HepG2 (cell line): ENCODE results near the gene EIF4EBP3. TPM values are rescaled to one million over a fixed set of nuclear protein-coding genes. Genes with fewer than 3 reads are reported as not detected.

Experiments used
- ATAC-seq: fragments of 200-7000 bp; cut with Tn5 transposase; 3 replicates; pipeline ENCODE4 v1.9.1; 2020; ENCODE audit warnings: mild to moderate bottlenecking, moderate library complexity
- BruUV-seq: library from RNA; stranded (reverse); fragments of 400-500 nt; replicated peaks from 2 replicates; lab custom pipeline; 2021; lab: Mats Ljungman, UMichigan
- CTCF ChIA-PET: fragments of 300-600 bp; formaldehyde crosslinking; extraction: SDS; loops from one replicate; lab custom pipeline; 2021; ENCODE audit warnings: low total read pairs, inconsistent platforms, low intra/inter-chr PET ratio; lab: Yijun Ruan, JAX
- POLR2A ChIA-PET: fragments of 350-600 bp; sonication (Branson Sonifier 250); formaldehyde crosslinking; loops from one replicate; lab custom pipeline; 2020; ENCODE audit warnings: antibody characterized with exemption, inconsistent platforms; lab: Yijun Ruan, JAX
- DNase-seq: peaks from one replicate; pipeline ENCODE4 v3.0.0-alpha.2; 2015; ENCODE audit warnings: low spot score
- FAIRE-seq: peaks from 3 replicates; lab custom pipeline; 2011; peaks lifted over from hg19 to GRCh38; lab: Jason Lieb, UNC
- H2AFZ ChIP-seq: one replicate; pipeline ENCODE4 v1.6.1; 2011; ENCODE audit warnings: low read length, inconsistent platforms
- H3K27ac ChIP-seq: fragments of 300-600 bp; 3 replicates; pipeline ENCODE4 v1.8.0; 2011; ENCODE audit warnings: mixed run types, mild to moderate bottlenecking, mixed read lengths, low read length, inconsistent platforms; ENCODE audit not compliant: insufficient read depth; ENCODE audit errors: extremely low read length
- H3K27me3 ChIP-seq, 2 experiments: fragments of 200-600 bp in 1 of 2; 2 replicates in 1 of 2; 3 replicates in 1 of 2; pipeline versions ENCODE4 v1.6.0 to v1.8.0; 2011; ENCODE audit warnings: low read length in 2 of 2, mild to moderate bottlenecking in 2 of 2, moderate library complexity in 2 of 2, inconsistent platforms in 1 of 2; ENCODE audit not compliant: insufficient read depth in 2 of 2, control insufficient read depth in 1 of 2
- H3K36me3 ChIP-seq, 2 experiments: fragments of 200-600 bp in 1 of 2; replicated peaks in 1 of 2; 2 replicates in 1 of 2; 3 replicates in 1 of 2; pipeline versions ENCODE4 v1.5.1 to v1.8.0; 2011; ENCODE audit warnings: low read length in 2 of 2, inconsistent platforms in 1 of 2; ENCODE audit not compliant: insufficient read depth in 2 of 2, control insufficient read depth in 1 of 2
- H3K4me1 ChIP-seq: 2 replicates; pipeline ENCODE4 v1.5.1; 2012; ENCODE audit warnings: low read length, inconsistent platforms; ENCODE audit not compliant: insufficient read depth
- H3K4me2 ChIP-seq: 2 replicates; pipeline ENCODE4 v1.6.0; 2011; ENCODE audit warnings: low read depth, low read length, inconsistent platforms
- H3K4me3 ChIP-seq, 3 experiments: fragments of 200-600 bp in 1 of 3; sonication (generic), shearing (Covaris generic) in 1 of 3; replicated peaks in 1 of 3; 2 replicates each; pipeline ENCODE4 v1.5.1; 2011 to 2016; ENCODE audit warnings: low read length in 3 of 3, inconsistent platforms in 2 of 3, low read depth in 2 of 3, mild to moderate bottlenecking in 2 of 3, control low read depth in 1 of 3, mixed read lengths in 1 of 3; ENCODE audit not compliant: insufficient read depth in 1 of 3
- H3K79me2 ChIP-seq: one replicate; pipeline ENCODE4 v1.6.1; 2011; ENCODE audit warnings: low read length, inconsistent platforms; ENCODE audit not compliant: insufficient read depth
- H3K9ac ChIP-seq: 2 replicates; pipeline ENCODE4 v1.6.0; 2011; ENCODE audit warnings: mild to moderate bottlenecking, low read depth, low read length, inconsistent platforms; ENCODE audit not compliant: insufficient read depth
- H3K9me3 ChIP-seq: 2 replicates; pipeline ENCODE4 v1.5.1; 2012; ENCODE audit warnings: mild to moderate bottlenecking, low read length
- H4K20me1 ChIP-seq: 2 replicates; pipeline ENCODE4 v1.6.0; 2011; ENCODE audit warnings: inconsistent platforms, mild to moderate bottlenecking, low read length, moderate library complexity; ENCODE audit not compliant: insufficient read depth
- ATF7 ChIP-seq, 2 experiments: fragments of 450-650 bp in 1 of 2; sonication (generic) in 1 of 2; formaldehyde crosslinking in 1 of 2; IDR thresholded peaks; 2 replicates each; pipeline versions ENCODE4 v1.4.0 to v1.6.1; 2016 to 2020; ENCODE audit warnings: antibody characterized with exemption in 1 of 2, mild to moderate bottlenecking in 1 of 2, missing genetic modification reagents in 1 of 2
- BRCA1 ChIP-seq: sonication (generic); formaldehyde crosslinking; IDR thresholded peaks from 2 replicates; pipeline ENCODE4 v1.4.0; 2020; ENCODE audit warnings: missing genetic modification reagents
- CENPX ChIP-seq: sonication (generic); formaldehyde crosslinking; IDR thresholded peaks from 2 replicates; pipeline ENCODE4 v1.9.0; 2021; ENCODE audit warnings: mild to moderate bottlenecking, missing genetic modification reagents, moderate library complexity
- GTF2F1 ChIP-seq: fragments of 150-350 bp; IDR thresholded peaks from 2 replicates; pipeline ENCODE4 v1.6.1; 2014; ENCODE audit warnings: low read length
- MYPOP ChIP-seq: sonication (generic); formaldehyde crosslinking; IDR thresholded peaks from 2 replicates; pipeline ENCODE4 v1.8.1; 2023; ENCODE audit warnings: mild to moderate bottlenecking, moderate library complexity, missing genetic modification reagents
- NFYB ChIP-seq: sonication (generic); formaldehyde crosslinking; IDR thresholded peaks from 2 replicates; pipeline ENCODE4 v1.4.0; 2020; ENCODE audit warnings: missing genetic modification reagents
- PHF8 ChIP-seq: sonication (generic); formaldehyde crosslinking; IDR thresholded peaks from 2 replicates; pipeline ENCODE4 v1.5.0; 2020; ENCODE audit warnings: missing genetic modification reagents
- PPARG ChIP-seq: conservative IDR thresholded peaks from 2 replicates; pipeline ENCODE4 v1.6.1; 2016; ENCODE audit warnings: missing biosample characterization, missing genetic modification reagents
- SIN3A ChIP-seq: IDR thresholded peaks from 2 replicates; pipeline ENCODE4 v1.6.1; 2011; ENCODE audit warnings: low read depth, mild to moderate bottlenecking, control low read depth, low read length, borderline replicate concordance
- SUZ12 ChIP-seq: fragments of 150-350 bp; IDR thresholded peaks from 2 replicates; pipeline ENCODE4 v1.6.1; 2014; ENCODE audit warnings: low read depth, low read length
- ZFP36 ChIP-seq: fragments of 150-350 bp; IDR thresholded peaks from 2 replicates; pipeline ENCODE4 v1.6.1; 2018; ENCODE audit warnings: borderline replicate concordance, low read length, low read depth; ENCODE audit not compliant: partially characterized antibody
- ZNF260 ChIP-seq: sonication (generic); formaldehyde crosslinking; IDR thresholded peaks from 2 replicates; pipeline ENCODE4 v1.4.0; 2020; ENCODE audit warnings: missing genetic modification reagents, low read depth, mild to moderate bottlenecking, borderline replicate concordance
- ZNF598 ChIP-seq: sonication (generic); formaldehyde crosslinking; IDR thresholded peaks from 2 replicates; pipeline ENCODE4 v1.5.1; 2020; ENCODE audit warnings: mild to moderate bottlenecking, missing genetic modification reagents, borderline replicate concordance
- ZSCAN9 ChIP-seq: IDR thresholded peaks from 2 replicates; pipeline ENCODE4 v1.6.1; 2016; ENCODE audit warnings: borderline replicate concordance
- WGBS: methylation state at CpG from one replicate; pipeline ENCODE4 v1.1.6; 2017; ENCODE audit warnings: low lambda C conversion rate; 5-methylcytosine and 5-hydroxymethylcytosine counted together
- in situ Hi-C: cut with HindIII; loops from 2 replicates; pipeline ENCODE4 v1.10.0; 2017; ENCODE audit warnings: low pct_unique_long_range_greater_than_20kb; ENCODE audit not compliant: extremely low pct_ligation_motif_present
- intact Hi-C: fragments of 100-400 bp; cut with micrococcal nuclease; formaldehyde crosslinking; loops from one replicate; pipeline ENCODE4 v1.10.0; 2022; ENCODE audit not compliant: unreplicated experiment
- polyA plus RNA-seq, 8 experiments: library from polyadenylated mRNA; depleted of rRNA in 3 of 8; stranded (reverse) in 7 of 8; unstranded in 1 of 8; fragments of >200 nt; fragmentation: Illumina TruSeq in 4 of 8; extraction: Trizol in 4 of 8; gene quantifications; 2 replicates each; pipeline versions ENCODE4 v1.2.1 to v1.2.3, GENCODE V29; 2011 to 2016; ENCODE audit warnings: low read depth in 4 of 8, missing spikeins in 1 of 8, mixed read lengths in 1 of 8; ENCODE audit not compliant: insufficient read depth in 1 of 8
- total RNA-seq, 5 experiments: library from RNA; depleted of rRNA; stranded (reverse); fragments of >200 nt; fragmentation: Illumina TruSeq; extraction: Trizol; gene quantifications; 2 replicates each; pipeline ENCODE4 v1.2.3, GENCODE V29; 2016; ENCODE audit warnings: low read depth in 1 of 5
- TF ChIP-seq, protein P1 (sequence below): sonication (generic); formaldehyde crosslinking; IDR thresholded peaks from 2 replicates; pipeline ENCODE4 v1.4.0; 2020; ENCODE audit warnings: missing genetic modification reagents
- TF ChIP-seq, protein P2 (sequence below): sonication (generic); formaldehyde crosslinking; IDR thresholded peaks from 2 replicates; pipeline ENCODE4 v1.4.0; 2020; ENCODE audit warnings: missing genetic modification reagents

Gene EIF4EBP3
- total and polyA plus RNA-seq, 2 of the 13 experiments (the other 11 are each of a cell fraction or from before 2014, with no cell fraction given): 0.61 to 1.7 TPM

- no peak overlapping the region for H3K27ac ChIP-seq
- no peaks in the 10 kb centered on the region for H3K4me1 ChIP-seq
- H3K27me3 ChIP-seq: no peaks in the 10 kb centered on the region
- DNase-seq (no peak), ATAC-seq (no peak)
- no peak overlapping the region for H2AFZ ChIP-seq
- WGBS: 96% methylated on average over 2 of the region's 2 CpGs
- H3K9me3 ChIP-seq: no peaks in the 10 kb centered on the region
- no peak overlapping the region for H3K4me2 ChIP-seq
- no peak overlapping the region for H3K4me3 ChIP-seq
- TF ChIP-seq ZNF260 (CRISPR knock-in tag): no peak
- no peak for TF ChIP-seq NFYB (CRISPR knock-in tag)
- no peak for TF ChIP-seq ZFP36
- no peak for TF ChIP-seq ZSCAN9 (CRISPR knock-in tag)
- no peak for TF ChIP-seq PPARG
- TF ChIP-seq ATF7 (IDR thresholded peaks at IDR 0.05): no peak
- TF ChIP-seq ATF7 (CRISPR knock-in tag; IDR thresholded peaks at IDR 0.05): no peak
- no peak for TF ChIP-seq ZNF598
- TF ChIP-seq CENPX (CRISPR knock-in tag): no peak
- no peak for TF ChIP-seq MYPOP (CRISPR knock-in tag)
- no peak for TF ChIP-seq PHF8
- no peak for TF ChIP-seq GTF2F1
- TF ChIP-seq SUZ12: no peak
- no peak for TF ChIP-seq BRCA1
- TF ChIP-seq SIN3A: no peak
- TF ChIP-seq, protein P1, sequence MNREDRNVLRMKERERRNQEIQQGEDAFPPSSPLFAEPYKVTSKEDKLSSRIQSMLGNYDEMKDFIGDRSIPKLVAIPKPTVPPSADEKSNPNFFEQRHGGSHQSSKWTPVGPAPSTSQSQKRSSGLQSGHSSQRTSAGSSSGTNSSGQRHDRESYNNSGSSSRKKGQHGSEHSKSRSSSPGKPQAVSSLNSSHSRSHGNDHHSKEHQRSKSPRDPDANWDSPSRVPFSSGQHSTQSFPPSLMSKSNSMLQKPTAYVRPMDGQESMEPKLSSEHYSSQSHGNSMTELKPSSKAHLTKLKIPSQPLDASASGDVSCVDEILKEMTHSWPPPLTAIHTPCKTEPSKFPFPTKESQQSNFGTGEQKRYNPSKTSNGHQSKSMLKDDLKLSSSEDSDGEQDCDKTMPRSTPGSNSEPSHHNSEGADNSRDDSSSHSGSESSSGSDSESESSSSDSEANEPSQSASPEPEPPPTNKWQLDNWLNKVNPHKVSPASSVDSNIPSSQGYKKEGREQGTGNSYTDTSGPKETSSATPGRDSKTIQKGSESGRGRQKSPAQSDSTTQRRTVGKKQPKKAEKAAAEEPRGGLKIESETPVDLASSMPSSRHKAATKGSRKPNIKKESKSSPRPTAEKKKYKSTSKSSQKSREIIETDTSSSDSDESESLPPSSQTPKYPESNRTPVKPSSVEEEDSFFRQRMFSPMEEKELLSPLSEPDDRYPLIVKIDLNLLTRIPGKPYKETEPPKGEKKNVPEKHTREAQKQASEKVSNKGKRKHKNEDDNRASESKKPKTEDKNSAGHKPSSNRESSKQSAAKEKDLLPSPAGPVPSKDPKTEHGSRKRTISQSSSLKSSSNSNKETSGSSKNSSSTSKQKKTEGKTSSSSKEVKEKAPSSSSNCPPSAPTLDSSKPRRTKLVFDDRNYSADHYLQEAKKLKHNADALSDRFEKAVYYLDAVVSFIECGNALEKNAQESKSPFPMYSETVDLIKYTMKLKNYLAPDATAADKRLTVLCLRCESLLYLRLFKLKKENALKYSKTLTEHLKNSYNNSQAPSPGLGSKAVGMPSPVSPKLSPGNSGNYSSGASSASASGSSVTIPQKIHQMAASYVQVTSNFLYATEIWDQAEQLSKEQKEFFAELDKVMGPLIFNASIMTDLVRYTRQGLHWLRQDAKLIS (CRISPR knock-in tag): no peak
- TF ChIP-seq, protein P2, sequence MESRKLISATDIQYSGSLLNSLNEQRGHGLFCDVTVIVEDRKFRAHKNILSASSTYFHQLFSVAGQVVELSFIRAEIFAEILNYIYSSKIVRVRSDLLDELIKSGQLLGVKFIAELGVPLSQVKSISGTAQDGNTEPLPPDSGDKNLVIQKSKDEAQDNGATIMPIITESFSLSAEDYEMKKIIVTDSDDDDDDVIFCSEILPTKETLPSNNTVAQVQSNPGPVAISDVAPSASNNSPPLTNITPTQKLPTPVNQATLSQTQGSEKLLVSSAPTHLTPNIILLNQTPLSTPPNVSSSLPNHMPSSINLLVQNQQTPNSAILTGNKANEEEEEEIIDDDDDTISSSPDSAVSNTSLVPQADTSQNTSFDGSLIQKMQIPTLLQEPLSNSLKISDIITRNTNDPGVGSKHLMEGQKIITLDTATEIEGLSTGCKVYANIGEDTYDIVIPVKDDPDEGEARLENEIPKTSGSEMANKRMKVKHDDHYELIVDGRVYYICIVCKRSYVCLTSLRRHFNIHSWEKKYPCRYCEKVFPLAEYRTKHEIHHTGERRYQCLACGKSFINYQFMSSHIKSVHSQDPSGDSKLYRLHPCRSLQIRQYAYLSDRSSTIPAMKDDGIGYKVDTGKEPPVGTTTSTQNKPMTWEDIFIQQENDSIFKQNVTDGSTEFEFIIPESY: no peak
- TF ChIP-seq, all 625 proteins: peak for 0
- intact Hi-C loops (no loop called here), in situ Hi-C loops (no loop called here)
- no peak for FAIRE-seq
- no TSS peak for BruUV-seq
- Histone ChIP-seq H3K36me3 (peaks cover 16 to 51% of the 10 kb centered on the region in 2 experiments), H4K20me1 (no peaks in the 10 kb centered on the region), H3K9ac (no peak overlapping the region), H3K79me2 (no peaks in the 10 kb centered on the region)
- CTCF ChIA-PET: no interaction called here
- POLR2A ChIA-PET: no interaction called here
Measured at GRCh38 chr5:140524003-140524402, 23.5 kb upstream of the EIF4EBP3 start.
